IPS-18c (cell line): ENCODE results near the gene AHRR.

Experiments
- H3K4me3 ChIP-seq: 2 replicates; pipeline ENCODE4 v1.7.0; 2013; ENCODE audit warnings: low read depth, mild to moderate bottlenecking, low read length, moderate library complexity; ENCODE audit not compliant: insufficient read depth
- H3K9me3 ChIP-seq: one replicate; pipeline ENCODE4 v1.6.1; 2013; ENCODE audit warnings: mild to moderate bottlenecking, low read length, moderate library complexity; ENCODE audit not compliant: control insufficient read depth, insufficient read depth

Gene AHRR

DNA sequence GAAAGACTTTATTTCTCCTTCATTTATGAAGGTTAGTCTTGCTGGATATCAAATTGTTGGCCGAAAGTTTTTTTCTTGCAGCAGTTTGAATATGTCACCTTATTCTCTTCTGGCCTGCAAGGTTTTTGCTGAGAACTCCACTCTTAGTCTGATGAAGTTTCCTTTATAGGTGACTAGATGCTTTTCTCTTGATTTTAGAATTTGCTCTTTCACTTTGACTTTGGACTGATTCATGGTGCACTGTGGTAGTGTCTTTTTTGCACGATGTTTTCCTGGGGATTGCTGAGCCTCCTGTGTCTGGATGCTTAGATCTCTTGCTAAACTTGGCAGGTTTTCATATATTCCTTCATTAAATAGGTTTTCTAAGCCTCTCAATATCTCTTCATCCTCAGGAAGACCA, 12.4 kb downstream of the AHRR start:
- no peak overlapping the region for H3K4me3 ChIP-seq

GRCh38 chr5:334903-335739, 13.6 kb downstream of the AHRR start:
- Histone ChIP-seq H3K9me3 (no peaks in the 10 kb centered on the region), H3K4me3 (no peak overlapping the region)

More for the DNA sequence above, 12.4 kb downstream of the AHRR start:
- no peaks in the 10 kb centered on the region for H3K9me3 ChIP-seq

DNA sequence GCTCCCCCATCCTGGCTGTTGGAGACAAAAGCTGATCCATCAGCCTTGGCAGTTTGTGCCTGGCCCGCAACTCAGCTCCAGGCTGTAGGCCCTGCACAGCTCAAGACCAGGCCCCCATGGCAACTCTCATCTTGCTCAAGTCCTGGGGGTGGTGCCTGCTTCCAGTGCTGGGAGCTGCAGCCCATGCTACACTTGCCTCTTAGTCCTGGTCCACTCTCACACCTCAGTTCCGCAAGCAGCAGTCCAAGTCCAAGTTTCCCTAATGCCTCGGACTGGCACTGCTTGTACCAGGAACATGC, 14.2 kb downstream of the AHRR start:
- Histone ChIP-seq H3K4me3 (no peak overlapping the region), H3K9me3 (no peaks in the 10 kb centered on the region)

GRCh38 chr5:337563-338130, 16.1 kb downstream of the AHRR start:
- Histone ChIP-seq H3K4me3 (no peak overlapping the region), H3K9me3 (no peaks in the 10 kb centered on the region)

DNA sequence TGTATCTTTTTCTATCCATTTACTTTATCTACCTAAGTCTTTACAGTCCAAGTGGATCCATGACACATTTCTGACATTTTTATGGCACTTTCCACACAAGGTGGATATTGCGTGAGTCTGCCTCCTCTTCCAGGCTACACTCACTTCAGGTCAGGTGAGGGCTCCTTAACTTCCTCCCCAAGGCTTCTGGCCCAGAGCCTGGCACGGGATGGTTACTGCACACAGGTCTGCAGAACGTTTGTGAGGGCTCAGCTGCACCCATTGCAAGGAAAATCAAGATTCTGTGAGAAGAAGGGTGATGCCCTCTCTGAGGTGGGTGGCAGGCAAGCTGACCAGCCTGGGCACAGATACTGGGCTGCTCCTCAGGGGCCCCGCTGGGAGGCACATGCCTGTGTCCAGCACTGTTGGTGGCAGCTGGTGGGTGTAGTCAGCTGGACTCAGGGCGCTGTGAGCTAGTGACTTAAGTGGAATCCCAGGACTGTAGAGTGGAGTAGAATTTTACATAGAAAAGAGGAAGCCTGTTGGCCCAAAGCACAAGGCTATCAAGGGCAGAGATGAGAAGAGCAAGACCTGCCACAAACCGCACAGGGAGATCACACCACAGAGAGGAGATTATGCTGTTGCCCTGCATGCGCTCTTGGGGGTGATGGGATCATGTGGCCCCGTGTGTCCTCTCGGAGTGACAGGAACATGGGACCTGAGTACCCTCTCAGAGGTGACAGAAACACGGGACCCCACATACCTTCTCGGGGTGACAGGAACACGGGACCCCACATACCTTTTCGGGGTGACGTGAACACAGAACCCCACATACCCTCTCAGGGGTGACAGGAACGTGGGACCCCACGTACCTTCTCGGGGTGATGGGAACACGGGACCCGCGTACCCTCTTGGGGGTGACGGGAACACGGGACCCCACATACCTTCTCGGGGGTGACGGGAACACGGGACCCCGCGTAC, 21.3 kb downstream of the AHRR start:
- Histone ChIP-seq H3K9me3 (no peaks in the 10 kb centered on the region), H3K4me3 (no peak overlapping the region)

DNA sequence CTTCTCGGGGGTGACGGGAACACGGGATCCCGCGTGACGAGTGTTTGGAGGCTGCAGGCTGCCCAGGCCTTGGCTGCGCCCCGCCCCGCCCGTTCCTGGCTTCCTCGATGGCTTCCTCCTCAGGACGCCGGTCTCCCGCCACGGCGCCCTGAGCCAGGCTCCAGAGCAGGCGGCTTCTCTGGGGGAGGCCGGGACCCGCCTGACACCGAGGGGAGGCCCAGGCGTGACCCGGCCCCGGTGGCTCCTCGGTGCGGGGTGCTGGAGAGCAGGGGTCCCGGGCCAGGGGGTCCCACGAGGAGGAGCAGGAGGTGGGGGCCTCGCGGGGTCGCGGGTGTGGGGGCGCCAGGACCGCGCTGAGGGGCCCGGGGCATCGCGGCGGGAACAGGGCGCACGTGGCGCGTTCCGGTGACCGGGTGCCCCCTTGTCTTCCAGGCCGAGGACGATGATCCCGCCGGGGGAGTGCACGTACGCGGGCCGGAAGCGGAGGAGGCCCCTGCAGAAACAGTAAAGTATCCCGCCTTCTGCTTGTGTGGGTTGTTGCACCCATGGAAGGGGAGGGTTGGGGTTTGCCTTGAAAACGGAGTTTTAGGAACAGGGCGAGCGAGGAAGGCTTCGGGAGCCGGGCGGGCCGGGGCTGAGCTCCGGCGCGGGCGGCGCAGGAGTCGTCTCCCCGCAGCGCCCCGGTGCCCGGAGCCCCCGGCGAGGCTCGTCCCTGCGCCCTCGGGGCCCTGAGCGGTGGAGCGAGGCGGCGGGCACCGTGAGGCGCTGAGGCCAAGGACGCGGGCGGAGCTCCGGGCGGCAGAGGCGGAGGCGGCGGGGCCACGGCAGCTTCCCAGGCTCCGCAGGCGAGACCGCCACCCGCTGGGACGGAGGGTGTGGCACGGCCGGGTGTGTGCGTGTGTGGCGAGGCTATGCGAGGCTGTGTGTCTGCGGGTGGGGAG, 22.2 kb downstream of the AHRR start:
- Histone ChIP-seq H3K9me3 (no peaks in the 10 kb centered on the region), H3K4me3 (peak overlapping the region; percentile 46)

GRCh38 chr5:344668-345067, 23.2 kb downstream of the AHRR start:
- Histone ChIP-seq H3K9me3 (no peaks in the 10 kb centered on the region), H3K4me3 (no peak overlapping the region)

DNA sequence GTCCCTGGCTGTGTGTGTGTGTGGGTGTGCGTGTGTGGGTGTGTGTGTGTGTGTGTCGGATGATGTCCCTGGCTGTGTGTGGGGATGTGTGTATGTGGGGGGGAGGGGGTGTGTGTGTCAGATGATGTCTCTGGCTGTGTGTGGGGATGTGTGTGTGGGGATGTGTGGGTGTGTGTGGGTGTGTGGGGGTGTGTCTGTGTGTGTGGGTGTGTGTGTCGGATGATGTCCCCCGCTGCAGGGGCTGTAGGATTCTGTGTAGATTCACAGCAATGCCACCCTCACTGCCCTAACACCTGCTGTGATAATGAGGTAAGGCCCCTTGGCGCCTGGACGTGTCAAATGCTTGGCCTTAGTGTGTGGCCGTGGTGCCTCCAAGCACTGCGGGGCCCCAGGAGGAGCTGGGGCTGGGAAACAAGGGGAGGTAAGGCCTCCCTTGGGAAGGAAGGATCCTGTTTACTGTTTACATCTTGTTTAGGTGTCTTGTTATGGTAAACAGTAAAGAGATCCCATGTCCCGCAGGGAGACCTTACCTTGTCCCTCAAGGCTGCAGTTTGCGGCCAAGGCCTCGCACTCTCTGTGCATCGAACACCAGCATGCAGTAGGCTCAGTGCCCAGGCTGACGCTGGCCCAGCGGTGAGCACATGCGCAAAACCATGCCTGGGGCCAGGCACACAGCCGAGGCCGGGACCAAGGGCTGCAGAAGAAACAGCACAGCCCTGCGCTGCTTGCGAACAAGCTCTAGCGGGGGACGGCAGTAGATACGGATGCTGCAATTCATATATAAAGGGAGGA, 24.1 kb downstream of the AHRR start:
- Histone ChIP-seq H3K4me3 (no peak overlapping the region; the same call in 1 of the 2 replicates), H3K9me3 (no peaks in the 10 kb centered on the region)

DNA sequence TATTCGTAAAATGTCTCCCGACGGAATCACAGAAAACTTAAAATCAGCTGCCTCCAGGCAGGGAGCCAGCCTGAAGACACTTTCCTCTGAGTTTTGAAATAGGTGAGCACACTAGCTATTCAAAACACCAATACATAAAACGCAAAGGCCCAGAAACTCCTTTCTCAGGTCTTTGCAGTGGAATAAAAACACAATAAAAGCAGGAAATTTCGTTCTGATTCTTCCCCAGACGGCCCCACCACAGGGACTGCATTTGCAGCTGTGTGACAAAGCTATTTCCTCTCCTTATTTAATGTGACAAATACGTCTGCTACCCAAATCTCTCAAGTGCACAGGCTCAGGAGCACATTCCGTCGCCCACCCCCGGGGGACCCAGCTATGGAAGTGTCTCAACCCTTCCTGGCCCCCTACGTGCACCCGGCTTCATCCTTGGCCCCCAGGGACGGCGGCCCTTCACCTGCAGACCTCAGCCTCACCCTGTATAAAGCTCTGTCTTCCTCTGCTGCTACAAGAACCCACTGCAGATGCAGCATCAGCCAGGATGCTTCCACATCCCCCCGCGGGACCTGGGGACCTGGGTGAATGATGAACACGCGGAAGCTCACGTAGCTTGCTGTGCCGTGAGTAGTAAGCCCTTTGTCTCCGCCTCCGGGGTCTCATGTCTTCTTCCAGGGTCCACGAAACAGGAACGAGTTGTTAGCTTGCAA, 24.9 kb downstream of the AHRR start:
- H3K4me3 ChIP-seq: no peak overlapping the region
- no peaks in the 10 kb centered on the region for H3K9me3 ChIP-seq

- no peak overlapping the region for H3K4me3 ChIP-seq
- no peaks in the 10 kb centered on the region for H3K9me3 ChIP-seq
Measured at GRCh38 chr5:347712-348284, 26.3 kb downstream of the AHRR start.

- H3K4me3 ChIP-seq: no peak overlapping the region
- no peaks in the 10 kb centered on the region for H3K9me3 ChIP-seq
Measured at GRCh38 chr5:348726-349125, 27.2 kb downstream of the AHRR start.

DNA sequence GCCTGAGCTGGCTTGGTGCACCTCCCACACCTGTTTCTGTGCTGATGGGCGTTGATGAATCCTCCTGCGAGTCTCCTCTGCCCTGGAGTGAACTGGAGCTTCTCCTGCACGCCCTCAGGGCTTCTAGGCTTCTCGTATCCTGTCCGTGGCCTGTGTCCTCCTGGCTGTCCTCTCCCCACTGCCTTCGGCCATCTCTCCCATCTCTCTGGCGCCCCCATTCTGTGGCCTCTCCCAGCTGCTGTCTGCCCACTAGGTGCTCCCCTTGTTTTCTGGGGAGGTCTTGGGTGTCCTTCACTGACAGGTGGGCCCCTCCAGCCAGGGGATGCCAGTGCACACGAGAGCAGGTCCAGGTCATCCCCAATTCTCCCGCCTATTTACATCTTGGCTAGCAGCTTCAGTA, 28.8 kb downstream of the AHRR start:
- Histone ChIP-seq H3K9me3 (no peaks in the 10 kb centered on the region), H3K4me3 (no peak overlapping the region)

GRCh38 chr5:351084-351920, 29.8 kb downstream of the AHRR start:
- no peaks in the 10 kb centered on the region for H3K9me3 ChIP-seq
- no peak overlapping the region for H3K4me3 ChIP-seq

DNA sequence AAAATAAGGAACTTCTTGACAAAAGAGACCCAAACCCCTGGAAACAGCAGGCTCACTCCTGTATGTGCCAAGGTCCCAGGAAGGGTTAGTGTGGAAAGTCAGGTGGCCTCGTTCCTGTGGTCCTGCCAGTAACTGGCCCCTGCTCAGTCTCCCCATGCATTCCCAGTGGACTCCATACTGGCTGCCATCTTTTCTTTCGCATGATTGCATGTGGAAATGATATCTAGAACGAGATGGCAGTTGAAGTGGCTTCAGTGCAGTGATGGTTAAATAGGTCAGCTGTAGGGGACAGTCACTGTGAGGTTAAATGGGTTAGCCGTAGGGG, 30.4 kb downstream of the AHRR start:
- Histone ChIP-seq H3K4me3 (no peak overlapping the region), H3K9me3 (no peaks in the 10 kb centered on the region)
